Sigmoid colon (tissue), 7 donors: ENCODE results near the gene PICALM. TPM values are rescaled to one million over a fixed set of nuclear protein-coding genes. Genes with fewer than 3 reads are reported as not detected.

ENCODE experiments used
- DNase-seq: peaks from one replicate; pipeline ENCODE4 v3.0.0-alpha.2; 2019
- H3K27ac ChIP-seq, 4 donors: fragments of 200-600 bp; sonication (generic); one replicate each; pipeline ENCODE4 v1.5.1; 2016 to 2019; ENCODE audit warnings: mild to moderate bottlenecking in 1 of 4
- H3K27me3 ChIP-seq, 3 donors: fragments of 200-600 bp; sonication (generic); one replicate each; pipeline ENCODE4 v1.5.1; 2019; ENCODE audit warnings: mild to moderate bottlenecking in 1 of 3
- H3K36me3 ChIP-seq, 4 donors: fragments of 200-600 bp; sonication (generic); one replicate each; pipeline ENCODE4 v1.5.1; 2016 to 2019
- H3K4me1 ChIP-seq, 4 donors: fragments of 200-600 bp; sonication (generic); one replicate each; pipeline ENCODE4 v1.5.1; 2017 to 2019
- H3K4me3 ChIP-seq, 4 donors: fragments of 200-600 bp; sonication (generic); one replicate each; pipeline ENCODE4 v1.5.1; 2017 to 2019; ENCODE audit warnings: mild to moderate bottlenecking in 2 of 4, moderate library complexity in 1 of 4
- H3K9me3 ChIP-seq, 4 donors: fragments of 200-600 bp in 3 of 4; sonication (generic) in 3 of 4; one replicate each; pipeline versions ENCODE4 v1.5.1 to v1.6.1; 2013 to 2019
- CTCF ChIP-seq, 4 experiments: fragments of 450-650 bp in 3 of 4; fragments of 200-600 bp in 1 of 4; IDR thresholded peaks; one replicate each; pipeline ENCODE4 v1.5.1; 2016 to 2019; ENCODE audit warnings: antibody characterized with exemption in 4 of 4, mild to moderate bottlenecking in 3 of 4, moderate library complexity in 2 of 4
- EP300 ChIP-seq, 4 donors: sonication (generic); formaldehyde crosslinking; IDR thresholded peaks; one replicate each; pipeline ENCODE4 v1.6.1; 2017; ENCODE audit warnings: antibody characterized with exemption in 4 of 4
- POLR2A ChIP-seq, 2 donors: fragments of 450-650 bp; IDR thresholded peaks; one replicate each; pipeline ENCODE4 v1.6.1; 2016; ENCODE audit warnings: antibody characterized with exemption in 2 of 2, mild to moderate bottlenecking in 2 of 2, moderate library complexity in 2 of 2
- POLR2AphosphoS5 ChIP-seq, 4 donors: sonication (generic); formaldehyde crosslinking; IDR thresholded peaks; one replicate each; pipeline ENCODE4 v1.6.1; 2017; ENCODE audit warnings: antibody characterized with exemption in 4 of 4
- WGBS, 2 donors: extraction: QIAGEN DNeasy Blood & Tissue Kit; methylation state at CpG; one replicate each; pipeline ENCODE4 v1.1.7; 2013; 5-methylcytosine and 5-hydroxymethylcytosine counted together
- intact Hi-C: fragments of 100-400 bp; cut with DNase I; formaldehyde crosslinking; loops from one replicate; pipeline ENCODE4 v1.15.1; 2023
- polyA plus RNA-seq, 3 donors: library from polyadenylated mRNA; stranded (reverse); fragments of 200-250 nt; gene quantifications; one replicate each; pipeline ENCODE4 v1.2.3, GENCODE V29; 2013
- total RNA-seq, 4 donors: library from RNA; depleted of rRNA; stranded (reverse); fragments of >200 nt; gene quantifications; one replicate each; pipeline ENCODE4 v1.1.0, GENCODE V29; 2016
- donor health status: healthy with polysubstance abuse.
- donor health status: Bipolar disorder and iron deficiency.
- donor health status: healthy.

PICALM gene
- total and polyA plus RNA-seq, 7 donors = 55.3 to 250 (median 213) TPM

- WGBS, 2 donors = 74 to 93% methylated on average over 2 of the region's 2 CpGs
- H3K27me3 ChIP-seq = no peaks in the 10 kb centered on the region
- no peak overlapping the region for H3K4me3 ChIP-seq
- H3K36me3 ChIP-seq = no peaks in the 10 kb centered on the region
- H3K27ac ChIP-seq = peak overlapping the region; percentile 95 to 99 (median 97)
- no peak for DNase-seq
- intact Hi-C loops = no loop called here
- H3K9me3 ChIP-seq = no peaks in the 10 kb centered on the region
- peaks cover 0 to 24% (median 17%) of the 10 kb centered on the region in 4 donors for H3K4me1 ChIP-seq
- TF ChIP-seq EP300 (IDR thresholded peaks at IDR 0.05) = no peak
- no peak for TF ChIP-seq POLR2AphosphoS5 (IDR thresholded peaks at IDR 0.05)
- TF ChIP-seq CTCF (IDR thresholded peaks at IDR 0.05) = no peak
Measured at GRCh38 chr11:86070142-86071056, 1.5 kb upstream of the PICALM start.

- WGBS, 2 donors = 2 to 6% methylated on average over 14 of the region's 14 CpGs
- no peaks in the 10 kb centered on the region for H3K27me3 ChIP-seq
- DNase-seq = peak; percentile 67
- no peaks in the 10 kb centered on the region for H3K9me3 ChIP-seq
- intact Hi-C loops = loop anchor here (2.0 to 10.0 kb wide), 6 partner anchors 49 to 385 kb away; partner anchors contain the start of genes CCDC83, CCDC89, EED and HIKESHI
- no peaks in the 10 kb centered on the region for H3K36me3 ChIP-seq
- TF ChIP-seq CTCF (IDR thresholded peaks at IDR 0.05) (no peak), EP300 (IDR thresholded peaks at IDR 0.05) (peak in 3 of 4 donors; percentile 38 to 79 (median 57)), POLR2A (IDR thresholded peaks at IDR 0.05) (no peak), POLR2AphosphoS5 (IDR thresholded peaks at IDR 0.05) (peak; percentile 4 to 71 (median 22))
- H3K4me3 ChIP-seq = peak overlapping the region; percentile 18 to 95 (median 90)
- H3K27ac ChIP-seq = peak overlapping the region; percentile 95 to 99 (median 97)
- peaks cover 0 to 32% (median 25%) of the 10 kb centered on the region in 4 donors for H3K4me1 ChIP-seq
Measured at GRCh38 chr11:86069408-86070101, 671 bp upstream of the PICALM start.

GRCh38 chr11:86068138-86068871 lies 579 bp downstream of the PICALM start:
- intact Hi-C loops = loop anchor here (2.0 to 10.0 kb wide), 6 partner anchors 50 to 384 kb away; partner anchors contain the start of genes CCDC83, CCDC89, EED and HIKESHI
- Histone ChIP-seq H3K27me3 (no peaks in the 10 kb centered on the region), H3K4me3 (peak overlapping the region; percentile 88 to 98 (median 94)), H3K9me3 (no peaks in the 10 kb centered on the region), H3K36me3 (no peaks in the 10 kb centered on the region), H3K27ac (peak overlapping the region; percentile 95 to 99 (median 97)), H3K4me1 (peaks cover 0 to 44% (median 36%) of the 10 kb centered on the region in 4 donors)
- 0% methylated on average over 47 of the region's 47 CpGs for WGBS, 2 donors
- peak; percentile 79 for DNase-seq
- peak in 2 of 4 donors; percentile 22 to 25 for TF ChIP-seq POLR2AphosphoS5 (IDR thresholded peaks at IDR 0.05)
- TF ChIP-seq CTCF (IDR thresholded peaks at IDR 0.05) = no peak

GRCh38 chr11:86067851-86068137 lies 1.1 kb downstream of the PICALM start:
- H3K27ac ChIP-seq = peak overlapping the region; percentile 95 to 99 (median 97)
- no peaks in the 10 kb centered on the region for H3K9me3 ChIP-seq
- intact Hi-C loops = loop anchor here (2.0 to 10.0 kb wide), 6 partner anchors 51 to 383 kb away; partner anchors contain the start of genes CCDC83, CCDC89, EED and HIKESHI
- 0% methylated on average over 5 of the region's 5 CpGs for WGBS, 2 donors
- H3K27me3 ChIP-seq = no peaks in the 10 kb centered on the region
- TF ChIP-seq POLR2AphosphoS5 (IDR thresholded peaks at IDR 0.05) (no peak), CTCF (IDR thresholded peaks at IDR 0.05) (no peak), EP300 (IDR thresholded peaks at IDR 0.05) (no peak), POLR2A (IDR thresholded peaks at IDR 0.05) (no peak)
- H3K36me3 ChIP-seq = no peaks in the 10 kb centered on the region
- no peak for DNase-seq
- peak overlapping the region; percentile 88 to 98 (median 94) for H3K4me3 ChIP-seq
- H3K4me1 ChIP-seq = peaks cover 0 to 49% (median 38%) of the 10 kb centered on the region in 4 donors
